EH (cell line): ENCODE data around the gene MMAB.

Experiments
- DNase-seq: peaks from one replicate; pipeline ENCODE4 v3.0.0-alpha.2; 2015; ENCODE audit warnings: low read depth

MMAB gene

DNA sequence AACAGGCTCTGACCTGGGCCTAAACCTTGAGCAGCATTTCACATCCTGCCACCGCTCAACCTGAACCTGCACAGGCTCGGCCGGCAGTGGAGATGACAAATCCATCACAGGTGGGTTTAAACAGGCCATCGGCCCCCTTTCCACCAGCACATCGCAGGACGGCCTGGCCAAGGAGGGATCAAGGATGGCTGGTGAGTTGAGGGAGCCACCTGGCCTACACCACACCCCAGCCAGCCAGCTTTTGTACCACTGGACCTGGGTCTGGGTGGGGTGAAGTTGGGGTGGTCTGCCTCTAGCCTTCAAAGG is 14.2 kb downstream of the MMAB start:
- DNase-seq = no peak

DNA sequence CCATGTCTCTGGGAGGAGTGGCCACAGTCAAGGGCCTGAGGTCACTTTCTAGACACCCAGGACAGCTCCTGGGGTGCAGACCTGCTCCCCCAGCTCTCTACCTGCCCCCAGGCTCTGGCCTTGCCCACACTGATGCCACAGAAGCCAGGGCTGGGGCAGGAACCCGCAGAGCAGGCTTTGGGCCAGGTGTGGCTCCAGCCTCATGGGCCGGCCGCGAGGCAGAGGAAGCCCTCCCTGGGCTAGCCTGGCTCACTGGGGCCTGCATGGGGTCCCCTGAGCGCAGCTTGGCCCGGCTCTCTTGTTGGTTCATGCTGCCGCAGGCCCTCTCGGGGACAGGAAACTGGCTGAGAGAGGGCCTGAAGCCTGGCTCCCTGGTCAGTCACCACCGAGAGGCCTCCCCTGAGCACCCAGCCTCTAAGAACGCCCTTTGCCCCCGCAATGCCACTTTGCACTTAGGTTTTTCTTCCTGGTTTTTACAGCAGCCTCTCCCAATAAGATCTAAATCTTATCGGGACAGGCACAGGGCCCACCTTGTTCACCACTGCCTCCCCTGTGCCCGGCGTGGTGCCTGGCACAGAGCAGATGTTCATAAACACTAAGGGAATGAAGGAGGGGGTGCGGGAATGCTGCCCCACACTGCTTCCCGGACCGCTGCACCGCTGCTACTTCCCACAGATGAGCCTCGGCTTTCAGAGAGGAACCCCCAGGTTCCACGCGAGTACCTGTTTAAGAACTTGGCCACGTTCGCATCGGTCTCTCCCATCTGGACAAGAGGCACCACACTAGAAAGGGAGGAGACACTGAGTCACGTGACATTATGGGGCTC is 14.7 kb downstream of the MMAB start:
- no peak for DNase-seq

DNA sequence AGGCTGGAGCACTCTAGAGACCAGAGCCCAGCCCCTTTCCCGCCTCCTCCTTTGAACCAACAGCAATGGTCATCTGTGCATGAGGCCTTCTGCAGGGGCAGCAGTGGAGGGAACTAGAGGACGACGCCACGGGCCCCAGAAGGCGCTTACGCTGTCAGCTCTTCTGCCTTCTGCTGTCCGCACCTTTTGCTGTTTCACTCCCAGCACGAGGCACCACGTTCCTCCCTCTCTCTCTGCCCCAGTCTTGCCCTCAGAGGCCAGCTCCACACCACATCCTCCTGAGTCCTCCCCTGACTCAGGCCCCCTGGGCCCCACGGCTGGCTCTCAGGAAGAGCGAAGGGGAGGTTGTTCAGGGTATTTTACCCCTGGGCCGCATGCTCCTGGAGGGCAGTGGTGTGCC is 15.5 kb downstream of the MMAB start:
- DNase-seq = no peak

DNA sequence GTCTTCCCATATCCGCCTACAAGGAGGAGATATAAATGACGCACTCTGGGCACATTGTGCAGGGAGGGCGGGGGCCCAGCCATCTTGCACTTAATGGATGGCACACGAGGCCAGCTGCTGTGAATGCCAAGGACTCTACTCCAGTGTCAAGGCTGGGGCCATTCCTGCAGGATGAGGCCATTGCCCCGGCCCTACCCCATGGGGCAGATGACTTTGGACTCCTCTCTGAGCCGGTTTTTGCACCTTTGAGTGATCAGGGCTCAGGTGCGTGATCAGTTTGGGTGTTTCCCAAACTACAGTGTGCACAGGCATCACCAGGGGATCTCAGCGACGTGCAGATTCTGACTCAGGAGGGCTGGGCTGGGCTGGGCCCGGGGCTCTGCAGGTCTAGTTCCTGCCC is 16.1 kb downstream of the MMAB start:
- DNase-seq = no peak

DNA sequence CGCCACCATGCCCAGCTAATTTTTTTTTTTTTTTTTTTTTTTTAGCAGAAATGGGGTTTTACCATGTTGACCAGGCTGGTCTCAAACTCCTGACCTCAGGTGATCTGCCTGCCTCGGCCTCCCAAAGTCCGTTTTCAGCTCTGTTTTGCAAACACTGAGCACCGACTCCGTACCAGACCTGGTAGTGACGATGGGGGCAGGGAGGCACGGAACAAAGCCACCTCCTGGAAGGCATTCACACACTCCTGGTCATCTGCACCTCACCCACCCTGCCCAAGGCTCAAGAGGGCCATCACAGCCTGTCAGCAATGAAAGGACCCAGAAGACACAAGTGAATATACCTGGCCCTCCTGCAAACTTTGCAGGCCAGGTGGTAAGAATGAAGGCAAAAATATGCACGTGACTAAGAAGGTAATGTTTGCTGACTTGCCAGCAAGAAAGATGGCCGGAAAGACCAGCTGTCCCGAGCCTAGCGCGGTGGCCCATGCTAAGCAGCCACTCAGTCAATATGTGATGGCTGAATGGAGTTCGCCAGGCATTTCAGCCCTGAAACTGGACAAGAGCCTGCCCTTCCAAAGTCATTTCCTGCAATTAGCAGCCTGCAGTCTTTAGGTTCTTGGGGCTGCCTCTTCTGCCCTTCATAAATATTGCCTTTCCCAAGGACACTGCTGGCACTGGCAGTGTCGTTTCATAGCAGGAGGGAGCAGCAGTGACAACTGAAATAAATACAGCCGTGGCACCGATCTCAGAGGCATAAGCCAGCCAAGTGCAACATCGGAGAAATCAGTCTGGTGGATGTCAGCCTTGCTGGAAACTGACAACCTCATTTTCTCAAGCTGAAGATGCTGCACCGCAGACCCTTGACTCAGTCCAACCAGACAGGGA is 17.6 kb downstream of the MMAB start:
- DNase-seq = no peak

DNA sequence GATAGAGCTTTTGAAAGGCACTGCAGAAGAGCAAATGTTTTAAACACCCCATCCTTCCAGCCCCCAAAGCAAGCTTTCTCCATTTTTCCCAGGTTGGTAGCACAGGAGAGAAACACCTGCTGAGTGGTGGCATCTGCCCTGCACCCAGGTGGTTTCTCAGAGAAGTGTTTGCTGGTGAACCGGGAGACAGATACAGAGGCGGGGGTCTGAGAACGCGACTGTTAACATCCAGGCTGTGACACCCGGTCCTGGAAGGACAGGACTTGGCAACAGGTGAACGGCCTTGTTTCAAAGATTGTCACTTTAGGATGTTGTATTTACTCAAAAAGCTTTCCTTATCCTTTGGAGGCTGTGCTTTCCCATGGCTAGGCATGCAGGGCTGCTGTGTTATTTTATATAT is 18.5 kb downstream of the MMAB start:
- no peak for DNase-seq

DNA sequence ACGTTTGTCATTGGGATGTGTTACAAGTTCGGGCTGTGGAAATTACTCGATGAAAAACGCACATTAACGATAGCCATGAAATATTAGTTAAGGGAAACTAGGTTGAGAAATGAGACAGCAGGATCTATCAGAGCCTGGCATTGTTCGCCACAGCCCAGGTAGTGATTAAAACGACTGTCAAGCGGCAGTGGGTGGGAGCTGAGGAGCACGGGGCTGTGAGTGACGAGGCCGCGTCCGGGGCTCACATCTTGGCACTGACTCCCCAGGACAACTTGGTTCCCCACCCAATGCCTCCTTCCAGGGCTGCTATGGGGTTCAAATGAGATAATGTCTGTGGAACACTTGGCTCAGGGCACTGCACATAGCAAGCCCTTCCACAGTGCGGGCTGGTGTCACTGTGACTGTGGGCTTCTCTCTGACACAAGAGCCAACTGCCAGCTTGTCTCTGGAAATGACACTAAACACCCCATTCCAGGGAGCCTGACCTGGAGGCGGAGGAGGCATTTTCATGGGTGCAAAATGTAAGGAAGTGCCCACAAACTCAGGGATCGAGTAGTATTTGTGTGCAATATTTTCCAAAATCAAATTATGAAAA is 19.3 kb downstream of the MMAB start:
- no peak for DNase-seq

DNA sequence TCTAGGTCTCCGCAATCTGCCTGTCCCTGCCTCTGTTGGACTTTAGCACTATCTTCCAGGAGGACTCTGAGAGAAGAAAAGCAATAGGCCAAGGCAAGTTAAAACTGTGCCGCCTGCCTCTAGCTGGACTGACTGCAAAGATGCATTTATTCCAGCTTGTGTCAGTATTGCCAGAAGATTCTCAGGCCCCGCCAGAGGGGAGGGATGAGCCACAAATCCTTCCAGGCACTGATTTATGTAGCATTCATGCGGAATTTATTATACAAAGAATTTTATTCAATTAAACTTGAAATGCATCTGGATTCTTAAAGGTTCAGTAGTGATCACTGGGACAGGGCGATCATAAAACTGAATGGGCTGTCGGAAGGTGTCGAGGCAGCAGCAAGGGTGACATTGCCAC is 19.8 kb downstream of the MMAB start:
- DNase-seq = no peak

DNA sequence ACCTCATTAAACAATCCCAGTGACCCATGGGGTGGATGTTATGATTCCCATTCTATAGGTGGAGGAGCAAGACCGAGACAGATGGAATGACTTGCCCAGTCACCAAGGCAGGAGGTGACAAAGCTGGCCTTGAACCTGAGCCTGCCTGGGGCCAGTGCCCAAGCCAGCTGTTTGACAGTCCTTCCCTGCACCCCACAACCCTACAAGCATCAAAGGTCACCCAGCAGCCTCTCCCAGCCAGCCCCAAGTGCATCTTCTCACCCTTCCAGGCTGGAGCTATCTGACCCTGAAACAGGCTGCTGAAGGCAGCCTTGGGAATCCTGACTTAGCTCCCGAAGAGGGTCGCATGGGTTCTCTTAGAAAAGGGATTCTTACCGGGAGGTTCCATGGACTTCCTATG is 20.3 kb downstream of the MMAB start:
- DNase-seq = no peak

DNA sequence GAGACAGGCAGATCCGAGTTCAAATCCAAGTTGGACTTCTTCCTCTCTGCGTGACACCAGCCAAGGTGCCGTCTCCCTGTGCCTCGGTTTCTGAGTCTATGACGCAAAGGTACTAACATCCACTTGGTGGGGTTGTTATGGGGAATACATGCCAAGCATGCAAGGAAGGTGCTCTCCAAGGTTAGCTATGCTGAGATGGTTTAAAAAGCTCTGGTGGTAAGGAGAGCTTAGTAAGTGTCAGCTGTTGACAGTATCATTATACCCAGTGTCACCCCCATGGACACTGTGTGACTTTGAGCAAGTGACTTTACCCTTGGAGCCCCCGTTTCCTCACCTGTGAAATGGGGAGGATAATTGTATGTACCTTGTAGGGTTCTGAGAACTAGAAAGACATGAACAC is 22.2 kb downstream of the MMAB start:
- no peak for DNase-seq

DNA sequence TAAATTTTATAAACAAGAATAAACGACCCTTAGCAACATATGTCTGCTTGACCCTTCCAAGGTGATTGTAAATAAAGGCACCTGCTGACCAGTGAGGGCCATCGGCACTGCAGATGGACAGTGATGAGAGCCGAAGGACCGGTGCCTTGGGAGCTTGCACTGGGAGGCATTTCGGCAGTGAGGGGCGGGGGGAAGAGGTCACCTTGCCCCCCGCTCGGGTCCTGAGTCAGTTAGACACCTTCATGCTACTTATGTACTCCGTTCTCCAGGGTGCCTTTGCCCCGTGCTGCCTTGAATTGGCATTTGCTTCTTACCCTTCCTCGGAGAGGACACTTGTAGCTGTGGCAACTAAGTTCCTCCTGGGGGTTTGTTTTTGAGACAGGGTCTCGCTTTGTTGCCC is 23.0 kb downstream of the MMAB start:
- no peak for DNase-seq

DNA sequence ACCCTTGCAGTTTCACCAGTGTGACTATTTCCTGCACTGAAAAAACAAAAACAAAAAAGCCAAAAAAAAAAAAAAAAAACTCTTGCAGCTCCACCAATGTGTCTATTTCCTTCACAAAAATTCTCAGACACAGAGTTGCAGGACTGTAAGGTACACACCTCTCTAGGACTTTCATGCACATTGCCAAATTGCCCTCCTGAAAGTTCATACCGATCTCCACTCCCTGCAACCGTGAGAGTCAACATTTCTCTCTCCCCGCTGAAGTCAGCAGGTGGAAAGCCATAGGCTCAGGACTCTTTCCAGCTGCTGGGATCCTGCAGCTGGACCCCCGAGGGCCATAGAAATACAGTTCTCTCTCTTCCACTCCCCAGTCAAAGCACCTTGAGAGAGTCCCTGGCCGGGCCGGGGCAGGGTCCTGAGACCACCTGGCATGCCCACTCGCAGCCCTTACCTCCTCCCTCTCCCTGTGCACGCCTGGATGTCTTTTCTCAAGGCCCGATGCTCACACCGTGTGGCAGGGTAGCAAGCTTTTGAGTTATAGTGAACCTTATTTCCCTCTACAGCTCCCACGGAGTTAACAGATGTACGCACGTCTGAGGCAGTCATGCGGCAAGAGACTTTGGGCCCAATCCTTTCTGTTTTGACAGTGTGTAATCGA is 23.6 kb downstream of the MMAB start:
- no peak for DNase-seq

DNA sequence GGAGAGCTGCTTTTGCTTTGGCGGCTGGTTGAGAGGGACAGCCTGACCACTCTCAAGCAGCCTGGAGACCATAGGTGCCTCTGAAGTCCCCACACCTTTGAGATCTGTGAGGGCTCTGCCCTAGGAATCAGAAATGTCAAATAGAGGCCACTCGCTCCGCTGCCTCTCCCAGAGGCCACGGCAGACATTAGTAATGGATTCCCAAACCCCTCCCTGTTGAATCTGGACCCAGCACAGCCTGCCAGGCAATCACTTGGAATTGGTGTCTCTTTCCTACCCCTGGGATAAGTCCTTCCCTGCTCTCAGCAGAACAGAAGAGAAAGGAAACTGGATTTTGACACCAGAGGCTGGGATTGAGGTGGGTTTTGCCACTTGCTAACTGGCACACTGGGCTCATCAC is 25.0 kb downstream of the MMAB start:
- no peak for DNase-seq

DNA sequence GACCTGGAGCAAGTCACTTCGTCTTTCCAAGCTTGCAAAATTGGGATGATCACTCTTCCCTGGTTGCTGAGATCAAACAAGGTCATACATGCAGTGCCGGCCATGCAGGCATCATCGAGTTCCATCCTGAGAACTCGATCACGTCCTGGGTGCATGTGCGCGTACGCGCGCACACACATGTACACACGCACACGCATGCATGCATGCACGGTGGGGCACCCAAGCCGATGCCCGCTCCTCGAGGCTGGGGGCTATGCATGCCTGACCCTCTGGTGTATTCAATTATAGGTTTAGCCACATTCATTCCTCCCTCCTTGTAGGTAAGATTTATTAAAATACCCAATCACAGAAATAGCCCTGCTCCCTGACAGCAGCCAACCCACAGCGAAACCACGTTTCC is 26.0 kb downstream of the MMAB start:
- no peak for DNase-seq

DNA sequence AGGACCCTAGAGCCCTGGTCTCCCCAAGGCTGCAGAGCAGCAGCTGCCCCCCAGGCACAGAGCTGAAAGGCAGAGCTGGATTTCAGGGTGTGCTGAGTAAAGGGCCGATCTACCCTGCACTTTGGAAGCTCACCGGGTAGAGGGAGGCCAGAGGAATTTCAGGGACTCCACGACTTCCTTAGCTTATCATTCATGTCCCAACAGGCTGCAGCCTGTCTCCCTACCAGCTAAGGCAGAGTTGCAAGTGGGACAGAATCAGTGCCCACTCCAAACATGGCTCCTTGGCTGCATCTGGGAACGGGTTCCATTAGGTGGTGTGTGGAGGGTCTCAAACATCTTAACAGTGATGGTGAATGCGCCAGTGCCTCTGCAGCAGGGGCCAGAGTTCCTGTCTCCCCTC is 27.5 kb downstream of the MMAB start:
- DNase-seq = no peak

DNA sequence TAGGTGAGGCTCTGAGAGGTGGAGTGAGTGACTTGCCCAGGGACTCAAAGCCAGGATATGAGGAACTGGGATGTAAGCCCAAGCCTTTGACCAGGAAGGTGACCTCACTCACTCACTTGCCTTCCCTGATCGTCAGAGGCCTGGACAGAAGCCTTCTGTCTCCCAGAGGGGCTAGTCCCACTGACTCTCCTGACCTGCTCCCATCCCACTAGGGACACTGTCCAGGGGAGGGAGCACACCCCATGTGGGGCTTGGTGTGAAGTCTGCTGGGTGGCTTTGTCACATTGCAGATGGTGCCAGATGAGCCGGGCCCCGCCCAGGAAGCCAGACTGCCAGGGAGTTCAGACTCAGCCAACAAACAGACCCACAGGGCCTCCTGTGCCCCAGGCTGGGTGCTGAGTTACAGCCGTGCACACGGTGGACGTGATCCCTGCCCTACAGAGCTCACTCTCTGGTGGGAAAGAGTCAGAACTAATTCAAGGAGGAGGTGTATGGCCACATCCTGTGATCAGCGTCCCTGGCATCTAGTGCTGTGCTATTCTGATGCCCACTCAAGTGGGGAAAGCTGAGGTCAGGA is 28.3 kb downstream of the MMAB start:
- DNase-seq = peak; percentile 61

DNA sequence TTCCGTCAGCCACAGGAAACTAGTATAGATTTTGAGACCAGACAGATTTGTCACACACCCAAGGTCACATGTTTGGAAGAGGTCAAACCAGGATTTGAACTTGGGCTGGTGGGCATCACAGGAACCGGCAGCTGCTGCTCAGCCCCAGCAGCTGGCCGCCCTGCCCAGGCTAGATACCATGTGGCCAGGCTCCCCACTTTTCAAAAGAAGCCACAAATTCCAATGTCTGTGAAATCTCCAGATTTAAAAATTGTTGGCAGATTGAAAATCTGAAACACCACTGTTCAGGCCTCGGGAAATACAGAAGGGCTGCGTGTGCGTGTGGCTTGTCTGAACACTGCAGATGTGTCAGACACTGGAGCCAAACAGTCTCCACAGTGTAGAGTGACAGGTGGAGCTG is 30.4 kb downstream of the MMAB start:
- DNase-seq = no peak

DNA sequence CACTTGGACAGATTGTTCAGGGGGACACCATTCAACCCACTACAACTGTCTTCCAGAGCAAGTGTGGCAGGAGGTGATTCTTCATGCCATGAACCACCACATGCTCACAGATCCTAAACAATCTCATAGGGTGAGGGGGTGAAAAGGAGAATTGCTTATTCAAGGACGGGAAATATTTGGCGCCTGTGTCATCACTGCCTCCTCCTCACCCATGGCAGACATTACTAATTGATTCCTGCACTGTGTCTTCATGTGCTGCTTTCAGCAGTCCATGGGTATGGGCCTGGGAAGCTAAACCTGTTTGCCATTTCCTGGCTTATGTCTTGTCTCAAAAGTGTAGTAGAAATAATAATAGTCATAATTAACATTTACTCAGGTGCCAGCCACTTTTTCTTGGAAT is 31.3 kb downstream of the MMAB start:
- DNase-seq = peak; percentile 68

DNA sequence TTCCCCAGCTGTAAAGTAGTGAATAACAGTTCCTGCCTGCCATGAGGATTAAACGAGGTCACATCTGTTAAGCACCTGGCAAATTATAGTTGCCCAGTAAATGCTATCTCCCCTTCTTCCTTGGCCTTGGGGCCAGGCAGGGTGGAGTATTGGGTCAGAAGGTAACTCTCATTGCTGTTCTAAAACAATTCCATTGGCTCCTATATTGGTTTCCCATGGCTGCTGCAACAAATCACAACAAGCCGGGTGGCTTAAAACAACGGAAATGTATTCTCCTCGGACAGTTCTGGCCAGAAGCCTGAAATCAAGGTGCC is 31.9 kb downstream of the MMAB start:
- DNase-seq = no peak

DNA sequence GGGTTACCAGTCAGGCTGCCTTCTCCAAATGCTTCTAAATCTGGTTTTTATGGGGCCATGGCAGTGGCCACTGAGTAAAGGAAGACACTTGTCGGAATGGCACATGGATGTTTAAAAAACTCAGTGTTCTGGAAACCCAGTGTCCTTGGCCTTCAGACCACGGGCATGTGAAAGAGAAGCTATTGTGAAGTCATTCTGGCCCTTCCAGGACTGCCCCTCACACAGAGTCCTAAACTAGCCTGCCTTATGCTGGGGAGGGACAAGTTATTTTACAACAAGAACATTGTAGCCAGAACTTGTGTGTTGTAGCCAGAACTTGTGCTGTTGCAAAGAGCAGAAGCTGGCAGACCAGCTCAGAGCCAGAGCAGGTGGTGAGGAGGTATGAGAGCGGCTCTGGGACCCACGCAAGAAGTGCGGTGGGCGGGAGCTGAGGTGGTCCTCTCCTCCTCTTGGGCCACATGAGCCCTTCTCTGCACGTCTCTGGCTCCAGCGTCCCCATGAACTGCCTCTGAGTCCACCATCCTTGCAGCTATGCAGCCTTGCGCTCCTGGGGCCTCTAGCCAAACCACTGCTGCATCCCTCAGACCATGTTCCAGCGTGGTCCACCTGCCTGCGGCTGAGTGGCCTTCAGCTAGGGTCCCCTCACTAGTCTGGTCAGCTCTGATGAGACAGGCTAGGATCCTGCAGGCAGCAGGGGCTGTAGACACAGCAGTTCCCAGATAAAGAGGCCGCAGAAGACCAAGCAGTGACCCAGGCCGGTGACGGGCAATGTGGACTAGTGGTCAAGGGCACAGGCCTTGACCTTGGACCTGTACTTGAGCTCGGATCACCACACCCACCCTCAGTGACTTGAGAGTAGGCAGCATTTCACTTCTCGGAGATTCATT is 32.5 kb downstream of the MMAB start:
- no peak for DNase-seq

DNA sequence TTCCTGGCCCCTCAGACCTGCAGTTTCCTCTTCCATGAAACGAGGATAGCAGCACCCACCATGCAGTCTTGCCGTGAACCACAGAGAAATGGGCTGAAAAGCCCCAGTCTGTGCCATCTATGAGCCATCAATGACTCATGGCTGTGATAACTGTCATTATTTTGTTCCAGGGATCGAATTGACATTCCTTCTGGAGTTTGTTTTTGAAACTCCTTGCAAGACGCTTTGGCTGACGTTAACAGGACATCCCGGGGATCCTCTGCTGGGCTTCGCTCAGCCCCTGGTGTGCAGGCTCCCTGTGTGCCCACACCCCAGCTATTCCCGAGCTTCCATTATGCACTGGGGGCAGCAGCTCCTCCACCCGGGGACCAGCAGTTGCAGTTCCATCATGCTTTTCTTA is 33.8 kb downstream of the MMAB start:
- peak; percentile 86 for DNase-seq
